AG09319 (cell line): Measurements from ENCODE around the gene RAB1B.

Source experiments
- DNase-seq: peaks from one replicate; pipeline ENCODE4 v3.0.0-alpha.2; 2010; ENCODE audit warnings: low read depth; ENCODE audit errors: extremely low read depth
- CTCF ChIP-seq: IDR thresholded peaks from 2 replicates; pipeline ENCODE4 v1.5.1; 2011; ENCODE audit warnings: low read depth, mild to moderate bottlenecking, inconsistent platforms, low read length, moderate library complexity

RAB1B gene

GRCh38 chr11:66262696-66263095, 5.7 kb upstream of the RAB1B start:
- TF ChIP-seq CTCF, result no peak
- DNase-seq, result no peak

DNA sequence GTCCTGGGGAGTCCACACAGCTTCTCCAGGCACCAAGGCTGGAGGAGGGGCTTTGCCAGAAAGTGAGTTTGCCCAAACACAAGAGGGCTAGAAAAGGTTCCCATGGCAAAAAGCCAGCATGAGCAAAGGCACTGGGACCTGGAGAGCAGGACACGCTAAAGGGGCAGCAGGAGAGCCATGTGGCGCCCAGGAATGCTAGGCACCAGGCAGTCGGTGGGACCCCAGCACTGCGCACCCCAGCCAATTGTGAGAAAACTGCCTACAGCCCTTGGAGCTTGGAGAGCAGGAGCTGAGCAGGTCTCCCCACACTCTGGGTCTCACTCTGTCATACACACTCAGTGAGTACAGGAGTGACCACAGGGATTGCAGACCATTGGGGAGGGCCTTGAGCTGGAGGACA, 5.2 kb upstream of the RAB1B start:
- TF ChIP-seq CTCF, result no peak
- DNase-seq, result no peak

DNA sequence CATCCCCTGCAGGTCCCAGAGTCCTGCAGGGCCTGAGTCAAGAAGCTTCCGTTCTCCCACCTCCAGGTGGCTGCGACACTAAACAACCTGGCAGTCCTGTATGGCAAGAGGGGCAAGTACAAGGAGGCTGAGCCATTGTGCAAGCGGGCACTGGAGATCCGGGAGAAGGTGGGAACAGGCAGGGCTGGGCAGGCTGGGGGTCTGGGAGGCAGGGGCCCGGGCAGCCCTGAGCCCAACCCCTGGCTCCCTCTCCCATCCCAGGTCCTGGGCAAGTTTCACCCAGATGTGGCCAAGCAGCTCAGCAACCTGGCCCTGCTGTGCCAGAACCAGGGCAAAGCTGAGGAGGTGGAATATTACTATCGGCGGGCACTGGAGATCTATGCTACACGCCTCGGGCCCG, 4.7 kb upstream of the RAB1B start:
- no peak for TF ChIP-seq CTCF
- DNase-seq, result no peak

DNA sequence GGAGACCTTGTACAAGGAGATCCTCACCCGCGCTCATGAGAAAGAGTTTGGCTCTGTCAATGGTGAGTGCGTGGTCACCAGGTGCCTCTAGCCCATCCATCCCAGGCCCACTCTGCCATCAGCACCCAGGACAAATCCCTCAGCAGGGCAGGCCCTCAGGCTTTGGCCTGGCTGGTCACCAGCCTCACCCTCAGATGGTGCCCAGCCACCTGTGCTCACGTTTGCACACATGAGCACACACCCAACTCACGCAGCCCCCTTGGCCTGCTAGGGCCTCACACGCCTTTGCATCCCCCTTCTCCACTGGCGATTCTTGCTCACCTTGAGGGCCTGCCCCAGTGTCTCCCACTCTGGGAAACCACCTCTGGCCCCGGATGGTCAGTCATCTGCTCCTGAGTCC, 4.1 kb upstream of the RAB1B start:
- no peak for TF ChIP-seq CTCF
- DNase-seq, result no peak

- DNase-seq, result no peak
- peak; percentile 25 for TF ChIP-seq CTCF
Observed at GRCh38 chr11:66264914-66265313, 3.5 kb upstream of the RAB1B start.

DNA sequence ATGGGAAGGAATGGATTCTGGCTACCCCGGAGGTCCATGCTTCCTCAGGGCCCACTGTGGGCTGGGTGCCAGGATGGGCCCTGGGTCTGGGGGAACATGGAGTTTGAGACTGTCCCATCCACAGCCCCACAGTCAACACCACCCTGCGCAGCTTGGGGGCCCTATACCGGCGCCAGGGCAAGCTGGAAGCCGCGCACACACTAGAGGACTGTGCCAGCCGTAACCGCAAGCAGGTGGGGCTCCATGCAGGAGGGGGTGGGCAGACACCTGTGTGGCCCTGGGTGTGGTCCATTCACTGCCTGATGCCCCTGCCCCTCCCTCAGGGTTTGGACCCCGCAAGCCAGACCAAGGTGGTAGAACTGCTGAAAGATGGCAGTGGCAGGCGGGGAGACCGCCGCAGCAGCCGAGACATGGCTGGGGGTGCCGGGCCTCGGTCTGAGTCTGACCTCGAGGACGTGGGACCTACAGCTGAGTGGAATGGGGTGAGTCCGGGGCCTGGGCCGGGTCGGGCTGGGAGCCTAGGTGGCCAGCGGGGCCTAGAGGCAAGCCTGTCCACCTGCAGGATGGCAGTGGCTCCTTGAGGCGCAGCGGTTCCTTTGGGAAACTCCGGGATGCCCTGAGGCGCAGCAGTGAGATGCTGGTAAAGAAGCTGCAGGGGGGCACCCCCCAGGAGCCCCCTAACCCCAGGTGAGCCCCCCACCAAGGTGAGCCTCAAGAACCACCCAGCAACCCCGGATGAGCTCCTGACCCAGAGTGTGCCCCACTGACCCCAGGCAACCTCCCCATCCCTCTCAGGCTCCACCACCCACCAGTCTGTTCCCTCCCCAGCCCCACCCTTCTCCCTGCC, 2.7 kb upstream of the RAB1B start:
- no peak for DNase-seq
- no peak for TF ChIP-seq CTCF

- no peak for DNase-seq
- TF ChIP-seq CTCF, result no peak
Observed at GRCh38 chr11:66266378-66267038, 1.9 kb upstream of the RAB1B start.
